Measurements from ENCODE around the gene LPAR1.

- TF ChIP-seq EZH2phosphoT487 (IDR thresholded peaks at IDR 0.05; ENCODE audit: low read depth) (no peak), CTCF (IDR thresholded peaks at IDR 0.05; ENCODE audit: low read depth, low read length) (no peak)
Observed at GRCh38 chr9:110880189-110880588, 158.1 kb downstream of the LPAR1 start.
